ENCODE measurements around the gene CADM1. TPM values are rescaled to one million over a fixed set of nuclear protein-coding genes. Genes with fewer than 3 reads are reported as not detected.

Gene CADM1
- total and polyA plus RNA-seq, 9 of the 15 experiments (the other 6 are each of a cell fraction or from before 2014, with no cell fraction given) = 0.42 TPM; not detected in 8

DNA sequence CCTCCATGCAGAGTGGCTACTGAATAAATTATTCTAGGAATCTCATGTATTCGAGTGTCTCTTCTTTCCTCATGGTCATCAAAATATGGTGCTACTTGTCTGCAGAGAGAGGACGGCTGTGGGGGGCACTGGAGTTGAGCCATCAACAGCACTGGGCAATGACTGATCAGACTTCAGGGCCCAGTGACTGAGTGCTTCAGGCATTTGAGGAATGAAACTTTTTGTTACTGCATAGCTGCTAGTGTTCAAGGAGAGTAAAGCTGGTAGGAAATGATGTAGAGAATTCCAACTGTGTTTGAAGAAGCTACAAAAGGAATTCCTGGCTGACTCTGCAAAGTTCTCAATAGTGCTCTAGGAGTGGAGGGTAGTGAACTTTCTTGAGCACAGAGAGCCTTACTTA lies 277.7 kb downstream of the CADM1 start:
- no peak overlapping the region for H3K27ac ChIP-seq (ENCODE audit: extremely low read depth, low read depth, low read length)
- H3K9me1 ChIP-seq (ENCODE audit: control insufficient read depth, insufficient read depth, low read length) = no peaks in the 10 kb centered on the region
- TF ChIP-seq ZNF311 (CRISPR knock-in tag; IDR thresholded peaks at IDR 0.05) = no peak
- no peak for TF ChIP-seq SREBF2 (CRISPR knock-in tag; IDR thresholded peaks at IDR 0.05)
- no peak for TF ChIP-seq ZNF586 (CRISPR knock-in tag; conservative IDR thresholded peaks at IDR 0.05)
- no peak for TF ChIP-seq JUNB (CRISPR knock-in tag; conservative IDR thresholded peaks at IDR 0.05)
- no peak for TF ChIP-seq HDAC8 (tag; IDR thresholded peaks at IDR 0.05)
- TF ChIP-seq, protein P1, sequence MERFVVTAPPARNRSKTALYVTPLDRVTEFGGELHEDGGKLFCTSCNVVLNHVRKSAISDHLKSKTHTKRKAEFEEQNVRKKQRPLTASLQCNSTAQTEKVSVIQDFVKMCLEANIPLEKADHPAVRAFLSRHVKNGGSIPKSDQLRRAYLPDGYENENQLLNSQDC (CRISPR knock-in tag; IDR thresholded peaks at IDR 0.05) = no peak
- no peak for TF ChIP-seq MAFG (tag; conservative IDR thresholded peaks at IDR 0.05)
- TF ChIP-seq CHD4 (IDR thresholded peaks at IDR 0.05; ENCODE audit: insufficient read depth, insufficient replicate concordance, low read depth, low read length, poor library complexity, severe bottlenecking) = no peak
- TF ChIP-seq TSHZ1 (CRISPR knock-in tag; IDR thresholded peaks at IDR 0.05) = no peak
- TF ChIP-seq TEAD1 (CRISPR knock-in tag; IDR thresholded peaks at IDR 0.05) = no peak
- H3K9me3 ChIP-seq (replicated peaks; ENCODE audit: control insufficient read depth, insufficient read depth, low read depth, low read length) = no peaks in the 10 kb centered on the region
- intact Hi-C loops (cut with micrococcal nuclease) (no loop called here), in situ Hi-C loops (cut with MboI) (no loop called here)
- no peaks in the 10 kb centered on the region for H3K36me3 ChIP-seq (ENCODE audit: control insufficient read depth, insufficient read depth, low read length)
- H2AFZ ChIP-seq (ENCODE audit: low read depth, low read length) = no peak overlapping the region
- no peak for ATAC-seq
- H4K20me1 ChIP-seq (replicated peaks; ENCODE audit: control insufficient read depth, insufficient read depth, low read length) = no peaks in the 10 kb centered on the region
- H3K9ac ChIP-seq (ENCODE audit: insufficient read depth in 1 of 2, low read depth in 2 of 2, low read length in 2 of 2) = no peak overlapping the region
- H3K4me1 ChIP-seq (replicated peaks in 1 of 2; ENCODE audit: control insufficient read depth in 2 of 2, insufficient read depth in 2 of 2, low read length in 2 of 2) = no peaks in the 10 kb centered on the region
- FAIRE-seq = no peak
- H3K79me2 ChIP-seq (ENCODE audit: control insufficient read depth, insufficient read depth, low read length) = no peaks in the 10 kb centered on the region
- ChIA-PET CTCF (ENCODE audit: low intra/inter-chr PET ratio) (no interaction called here), POLR2A (no interaction called here)
- BruUV-seq (replicated peaks) = no TSS peak
- 0% methylated on average over 2 of the region's 2 CpGs for WGBS (ENCODE audit: insufficient coverage, low coverage, missing lambda C conversion rate)
- DNase-seq (ENCODE audit: extremely low read depth in 1 of 4, low spot score in 3 of 4) = no peak
- H3K27me3 ChIP-seq (ENCODE audit: control insufficient read depth in 2 of 2, insufficient read depth in 2 of 2, low read length in 2 of 2) = no peaks in the 10 kb centered on the region
- no peak overlapping the region for H3K4me2 ChIP-seq (ENCODE audit: insufficient read depth, low read length)
- H3K4me3 ChIP-seq = no peak overlapping the region

Data from K562 (cell line).